Putamen (tissue), 1 donor: ENCODE results near the gene FAM118B.
"Not testable (repeated sequence)": the region's sequence is repeated elsewhere in the genome, so short reads cannot be mapped to it uniquely, and the experiment has no call there.

ENCODE experiments used
- DNase-seq: peaks from one replicate; pipeline ENCODE4 v3.0.0-alpha.2; 2016; ENCODE audit warnings: low spot score

FAM118B gene

GRCh38 chr11:126219547-126219946, 8.0 kb downstream of the FAM118B start:
- DNase-seq: no peak

DNA sequence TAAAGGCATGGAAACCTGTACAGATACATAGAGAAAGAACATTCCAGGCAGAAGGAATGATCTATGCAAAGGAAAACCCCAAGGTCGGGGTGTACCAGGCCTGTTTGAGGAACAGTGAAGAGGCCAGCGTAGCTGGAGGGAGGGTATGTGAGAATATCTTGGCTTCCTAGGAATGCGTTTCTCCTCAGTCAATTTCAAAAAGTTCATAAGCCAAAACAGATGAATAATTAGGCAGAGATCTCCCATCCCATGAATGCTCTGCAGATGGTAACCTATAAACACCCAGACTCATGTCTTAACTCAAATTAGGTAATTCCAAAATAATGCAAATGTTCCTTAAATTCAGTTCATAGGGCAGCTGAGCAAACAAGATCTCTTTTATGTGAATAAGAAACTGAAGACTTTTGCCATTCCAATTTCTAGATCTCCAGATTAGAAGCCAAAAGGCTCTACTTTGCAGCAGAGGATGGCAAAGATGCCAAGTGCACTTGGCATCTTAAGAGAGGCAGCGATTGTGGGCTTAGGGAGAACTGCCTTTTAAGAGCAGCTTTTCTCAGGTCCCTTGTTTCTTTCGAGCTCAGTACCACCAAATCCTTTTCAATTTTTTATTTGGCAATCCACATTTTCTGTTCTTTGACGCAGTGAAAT, 13.2 kb downstream of the FAM118B start:
- no peak for DNase-seq

DNA sequence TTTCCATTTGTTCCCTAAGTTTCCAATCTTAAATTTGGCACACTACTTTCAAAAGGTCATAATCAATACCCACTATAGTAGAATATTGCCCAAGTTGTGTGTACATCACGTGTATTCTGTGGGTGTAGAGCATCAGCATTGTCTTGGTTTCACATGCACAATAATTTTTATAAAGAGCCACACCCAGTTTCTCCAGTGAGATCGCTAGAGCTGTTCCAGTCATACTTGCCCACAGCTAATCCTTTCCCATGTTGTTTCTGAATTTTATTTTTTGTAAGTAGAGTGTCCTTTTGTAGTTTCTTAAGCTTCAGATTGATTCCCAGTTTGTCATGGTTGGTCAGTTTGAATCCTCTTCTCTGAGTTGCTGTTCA, 13.7 kb downstream of the FAM118B start:
- DNase-seq: no peak

GRCh38 chr11:126226334-126227084, 14.9 kb downstream of the FAM118B start:
- DNase-seq: no peak

GRCh38 chr11:126229858-126230540, 18.4 kb downstream of the FAM118B start:
- no peak for DNase-seq

DNA sequence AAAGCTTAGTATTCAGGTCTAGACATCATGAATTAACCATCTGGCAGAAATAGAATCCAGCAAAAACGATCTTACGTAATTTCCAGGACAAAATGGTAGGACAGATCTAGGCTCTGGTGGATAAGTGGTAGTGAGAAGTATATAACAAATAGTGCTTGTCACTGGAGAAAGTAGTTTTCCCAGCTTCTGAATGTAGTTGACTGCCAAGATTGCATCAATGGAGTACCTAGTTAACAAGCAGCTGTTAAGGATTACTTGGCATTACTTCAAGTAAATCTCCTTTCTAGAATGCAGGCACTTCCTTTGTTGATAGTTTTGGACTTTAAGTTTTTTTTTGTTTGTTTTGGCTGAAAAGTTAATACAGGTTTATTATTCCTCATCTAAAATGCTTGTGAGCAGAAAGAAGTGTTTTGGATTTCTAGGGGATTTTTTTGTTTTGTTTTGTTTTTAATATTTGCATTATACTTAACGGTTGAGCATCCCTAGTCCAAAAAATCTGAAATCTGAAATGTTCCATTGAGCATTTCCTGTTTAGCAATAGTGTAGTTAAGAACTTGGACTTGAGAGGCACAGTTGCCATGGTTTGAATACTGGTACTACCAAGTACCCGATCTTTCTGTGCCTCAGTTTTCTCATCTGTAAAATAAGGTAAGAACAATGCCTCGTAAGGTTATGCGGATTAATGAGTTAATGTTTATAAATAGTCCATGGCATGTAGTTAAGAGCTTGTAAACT, 20.3 kb downstream of the FAM118B start:
- no peak for DNase-seq

DNA sequence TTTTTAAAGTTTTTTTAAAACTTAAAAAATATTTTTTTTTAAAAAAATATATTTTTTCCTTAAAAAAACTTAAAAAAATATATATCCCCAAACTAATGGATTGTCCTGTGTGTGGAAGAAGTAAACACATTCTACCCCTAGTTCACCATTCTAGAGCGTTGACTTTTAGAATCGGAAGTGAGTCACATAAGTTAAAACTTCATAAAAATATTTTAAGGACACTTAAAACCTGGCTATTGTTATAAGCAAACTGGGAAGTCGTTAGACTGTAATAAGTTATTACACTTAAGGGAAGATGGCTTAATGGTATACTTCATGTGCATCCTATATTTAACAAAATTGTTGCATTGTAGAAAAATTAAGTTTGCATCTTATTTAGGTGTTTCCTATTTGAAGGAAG, 21.1 kb downstream of the FAM118B start:
- no peak for DNase-seq

- no peak for DNase-seq
These were observed 21.8 kb downstream of the FAM118B start for GRCh38 chr11:126233391-126233790.

DNA sequence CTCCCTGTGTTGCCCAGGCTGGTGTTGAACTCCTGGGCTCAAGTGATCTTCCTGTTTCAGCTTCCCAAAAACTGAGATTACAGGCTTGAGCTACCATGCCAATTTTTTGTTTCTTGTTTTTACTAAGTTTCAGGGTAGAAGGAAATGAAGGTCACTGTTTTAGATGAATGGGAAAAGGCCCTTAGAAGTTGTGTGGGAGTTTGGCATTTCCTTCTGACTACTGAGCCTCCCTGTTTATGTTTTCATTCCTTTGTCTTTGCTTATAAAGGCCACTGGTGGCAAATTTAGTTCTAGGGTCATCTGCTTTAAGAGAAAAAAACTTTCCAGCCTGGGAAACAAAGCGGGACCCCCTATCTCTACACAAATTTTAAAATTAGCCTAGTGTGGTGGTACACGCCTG, 35.1 kb downstream of the FAM118B start:
- DNase-seq: no peak

- no peak for DNase-seq
These were observed 41.7 kb downstream of the FAM118B start for GRCh38 chr11:126253265-126253664.

DNA sequence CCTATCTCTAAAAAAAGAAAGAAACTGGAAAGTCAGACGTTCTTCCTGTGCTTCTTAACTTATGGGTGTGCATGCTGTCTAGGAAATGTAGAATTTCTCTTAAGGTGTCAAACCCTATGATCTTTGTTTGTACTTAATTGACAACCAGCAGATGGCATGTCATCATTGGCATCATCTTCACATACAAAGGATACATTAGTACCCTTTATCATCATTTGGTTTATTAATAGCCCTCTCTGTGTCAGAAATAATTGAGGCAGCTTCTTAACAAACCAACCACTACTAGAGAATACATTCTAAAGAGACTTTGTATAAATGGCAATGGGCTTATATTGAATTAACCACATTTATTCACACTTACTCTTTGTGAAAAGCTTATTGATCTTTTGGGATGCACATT, 43.2 kb downstream of the FAM118B start:
- DNase-seq: no peak

- DNase-seq: not testable (repeated sequence)
These were observed 43.9 kb downstream of the FAM118B start for GRCh38 chr11:126255507-126255906.

GRCh38 chr11:126256216-126256615, 44.6 kb downstream of the FAM118B start:
- no peak for DNase-seq

DNA sequence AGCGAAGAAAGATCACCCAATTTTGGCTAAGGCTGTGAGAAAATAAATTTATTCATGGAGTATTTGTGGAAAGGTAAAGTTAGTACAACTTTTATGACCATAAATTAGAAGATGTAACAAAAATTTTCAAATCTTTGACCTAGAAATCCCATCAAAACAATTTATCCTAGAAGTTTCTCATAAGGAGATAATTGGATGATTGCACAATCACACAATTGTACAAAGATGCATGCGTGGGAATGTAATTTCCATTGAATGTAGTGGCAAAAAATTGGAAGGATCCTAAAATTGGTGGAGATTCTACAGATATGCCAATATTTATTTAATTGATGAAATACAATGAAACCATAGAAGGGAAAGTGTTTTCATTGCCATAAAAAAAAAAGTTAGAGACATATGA, 45.6 kb downstream of the FAM118B start:
- DNase-seq: no peak

DNA sequence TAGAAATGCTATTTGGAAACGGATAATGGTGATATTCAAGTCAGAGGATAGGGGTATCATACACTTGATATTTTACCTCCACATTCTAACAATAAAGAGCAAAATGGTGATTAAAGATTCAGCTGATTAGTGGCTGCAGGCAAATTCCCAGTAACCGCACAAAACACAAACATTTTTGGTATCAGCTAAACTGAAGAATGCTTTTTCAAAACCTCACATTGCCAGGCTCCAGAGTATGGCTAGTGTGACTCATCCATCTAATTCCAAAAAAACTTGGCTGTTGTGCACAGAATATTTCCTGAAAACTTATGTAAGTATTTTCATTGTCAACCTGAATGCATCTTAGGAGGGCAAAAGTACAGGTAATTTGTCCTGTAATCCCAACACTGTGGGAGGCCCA, 46.2 kb downstream of the FAM118B start:
- no peak for DNase-seq

DNA sequence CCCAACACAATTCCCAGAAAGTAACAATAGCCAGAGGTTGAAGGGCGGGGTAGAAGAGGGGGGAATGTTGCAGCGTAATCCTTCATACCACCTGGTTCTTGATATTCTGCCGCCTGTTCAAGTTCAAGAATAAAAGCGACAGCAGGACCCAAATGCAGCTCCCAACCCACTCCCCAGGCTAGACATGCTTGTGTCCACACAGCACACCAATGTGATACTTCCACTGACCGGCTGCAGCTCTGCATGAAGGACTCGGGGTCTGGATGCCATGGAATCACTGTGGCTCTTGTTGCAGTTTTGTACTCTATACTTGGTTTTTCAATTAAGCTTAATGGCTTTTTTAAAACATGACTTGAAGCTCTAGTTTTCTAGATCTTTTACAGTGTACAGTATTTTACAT, 50.6 kb downstream of the FAM118B start:
- no peak for DNase-seq

DNA sequence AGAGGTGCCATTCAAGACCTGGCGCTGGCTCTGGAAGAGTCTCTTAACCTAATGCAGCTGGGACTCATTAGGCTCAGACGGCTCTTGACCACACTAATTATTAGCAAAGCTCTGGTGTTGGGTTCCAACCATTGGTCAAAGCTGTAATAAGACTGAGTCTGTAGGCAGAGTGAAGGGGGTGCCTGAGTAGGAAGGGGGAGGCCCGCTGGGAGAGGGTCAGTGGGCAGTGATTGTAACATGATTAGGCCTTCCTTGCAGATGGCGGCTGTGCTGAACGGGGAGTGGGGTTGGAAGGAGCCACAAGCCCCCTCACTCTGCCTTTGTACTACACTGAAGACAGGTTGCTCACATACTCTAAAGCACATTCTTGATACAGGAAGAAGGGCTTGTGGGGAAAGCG, 51.9 kb downstream of the FAM118B start:
- DNase-seq: no peak

DNA sequence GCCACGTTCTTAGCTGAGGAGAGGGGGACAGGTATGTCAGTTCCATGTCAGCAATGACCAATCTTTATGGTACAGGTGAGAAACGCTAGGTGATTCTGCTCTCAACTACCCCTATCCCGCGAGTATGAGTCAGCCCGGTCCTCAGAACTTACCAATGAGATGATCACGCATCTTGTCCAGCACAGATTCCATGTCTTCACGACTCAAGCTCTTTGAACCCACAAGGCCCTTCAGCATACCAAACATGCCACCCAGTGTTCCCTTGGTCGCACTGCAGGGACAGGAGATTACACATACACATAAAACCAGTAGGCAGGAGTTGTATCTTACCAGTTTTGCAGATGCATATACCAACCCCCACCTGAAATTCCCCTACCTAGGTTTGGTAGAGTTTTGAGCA, 54.2 kb downstream of the FAM118B start:
- DNase-seq: no peak

DNA sequence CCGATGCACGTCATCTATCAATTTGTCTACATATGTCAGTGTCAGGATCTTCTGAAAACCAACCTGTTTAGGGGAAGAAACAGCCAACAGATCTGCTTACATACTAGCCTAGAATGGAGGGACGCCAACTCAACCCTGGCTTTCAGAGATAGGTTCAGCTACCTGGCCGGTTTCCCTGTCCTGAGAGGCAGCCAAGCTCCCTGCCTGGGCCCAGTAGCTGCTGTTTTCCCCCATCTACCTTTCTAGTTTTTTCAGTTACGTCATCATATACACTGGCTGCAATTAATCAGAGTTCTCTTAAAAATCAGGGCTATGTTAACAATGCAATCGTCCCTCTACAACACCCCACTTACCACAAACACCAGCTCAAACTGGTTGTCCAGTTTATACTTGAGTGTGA, 56.1 kb downstream of the FAM118B start:
- DNase-seq: no peak

DNA sequence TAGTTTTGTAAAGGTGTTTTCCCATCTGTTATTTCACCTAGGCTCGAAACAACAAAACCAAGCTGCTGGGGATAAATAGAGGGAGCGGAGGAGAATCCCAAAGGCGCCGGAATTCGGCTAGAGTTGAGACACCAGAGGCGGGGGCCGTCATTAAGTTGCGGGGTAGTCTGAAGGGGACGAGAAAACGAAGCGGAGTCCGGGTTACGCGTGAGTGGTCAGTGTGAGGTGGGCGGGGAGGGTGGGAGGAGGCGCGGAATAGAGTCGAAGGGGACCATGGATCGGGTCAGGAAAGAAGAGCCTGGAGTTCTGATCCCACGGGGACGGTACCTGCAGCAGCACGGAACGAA, 56.8 kb downstream of the FAM118B start:
- DNase-seq: no peak

DNA sequence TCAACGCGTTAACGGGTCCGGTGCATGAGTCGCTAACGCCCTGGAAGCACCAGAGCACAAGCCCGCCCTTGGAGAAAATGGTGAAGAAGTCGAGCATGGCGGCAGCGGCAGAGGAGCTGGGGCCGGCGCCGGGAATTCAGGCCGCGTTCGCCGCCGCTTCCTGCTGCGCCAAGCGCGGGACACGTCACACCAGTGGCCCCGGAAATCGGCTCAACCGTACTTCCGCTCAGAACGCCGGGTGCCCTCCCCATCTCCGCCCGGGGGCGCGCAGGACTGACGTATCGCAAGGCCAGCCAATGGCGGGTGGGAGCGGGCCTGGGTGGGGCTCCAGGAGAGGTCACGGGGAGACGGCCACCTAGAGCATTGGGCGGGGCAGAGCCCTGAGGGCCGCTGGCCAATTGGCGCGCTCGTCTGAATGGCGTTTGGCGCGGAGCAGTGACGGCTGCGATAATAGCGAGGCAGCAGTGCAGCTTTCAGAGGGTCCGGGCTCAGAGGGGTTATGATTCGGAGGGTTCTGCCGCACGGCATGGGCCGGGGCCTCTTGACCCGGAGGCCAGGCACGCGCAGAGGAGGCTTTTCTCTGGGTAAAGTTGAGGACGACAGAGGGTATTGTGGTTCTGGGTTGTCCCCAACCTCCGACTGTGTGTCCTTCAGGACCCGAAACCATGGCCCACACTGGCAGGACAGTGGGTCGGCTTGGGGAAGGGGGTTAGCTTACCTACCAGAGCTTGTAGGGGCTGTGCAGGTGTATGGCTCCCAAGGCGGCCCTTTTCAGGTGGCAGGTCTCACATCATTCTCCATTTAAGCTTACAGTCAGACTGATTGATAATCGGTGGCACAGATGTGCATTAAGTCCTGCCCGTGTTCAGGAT, 57.4 kb downstream of the FAM118B start, which contains the start of the genes FOXRED1 and SRPRA:
FOXRED1 (plus strand) TSS at position 447 of the 872 bp plus-strand sequence; CDS start at position 500, 53 bp downstream.
SRPRA (minus strand) TSS at position 188 of the 872 bp plus-strand sequence; CDS start at position 97, 91 bp downstream.
- peak; percentile 99 for DNase-seq
